Measurements from ENCODE around the gene EIF6.
"Not testable (repeated sequence)": the region's sequence is repeated elsewhere in the genome, so short reads cannot be mapped to it uniquely, and the experiment has no call there.

Gene EIF6

GRCh38 chr20:35284267-35284991, at the start of gene EIF6:
Gene EIF6 (minus strand): TSS chr20:35284772. CDS start chr20:35284487, 285 bp downstream.
- peak; percentile 74 for DNase-seq

- DNase-seq = no peak
Observed at GRCh38 chr20:35333606-35334005, 49.0 kb upstream of the EIF6 start.

GRCh38 chr20:35332540-35333200, 48.1 kb upstream of the EIF6 start:
- DNase-seq = no peak

DNA sequence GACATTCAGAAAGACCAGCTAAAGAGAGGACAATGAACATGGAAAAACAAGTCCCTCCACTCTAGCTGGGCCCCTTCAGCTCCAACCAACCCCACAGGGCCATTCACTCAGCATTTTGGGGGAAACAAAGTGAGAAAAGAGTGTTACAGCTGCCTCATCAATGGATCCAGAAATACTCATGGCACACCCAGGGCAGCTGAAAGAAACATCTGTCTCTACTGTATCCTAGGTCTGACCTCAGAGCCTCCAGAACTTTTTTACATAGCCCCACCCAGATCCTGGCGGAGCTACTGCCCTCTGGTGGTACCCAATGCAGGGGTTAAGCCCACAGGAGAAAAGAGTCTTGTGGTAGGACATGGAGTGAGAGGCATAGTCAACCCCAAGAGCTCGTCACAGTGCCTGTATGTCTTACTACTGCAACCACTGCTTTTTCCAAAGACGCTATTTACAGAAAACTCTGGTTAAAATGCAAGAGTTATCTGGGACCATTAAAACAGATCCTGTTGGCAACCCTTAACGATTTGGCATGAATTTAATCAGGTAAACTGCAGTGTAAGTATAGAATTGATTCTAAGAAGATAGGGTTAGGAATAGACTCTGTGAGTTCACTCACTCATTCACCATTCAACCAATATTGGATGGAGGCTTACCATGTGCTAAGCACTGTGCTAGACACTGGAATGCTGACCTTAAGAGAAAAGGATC, 45.0 kb upstream of the EIF6 start:
- no peak for DNase-seq

- no peak for DNase-seq
Observed at GRCh38 chr20:35328689-35329088, 44.1 kb upstream of the EIF6 start.

DNA sequence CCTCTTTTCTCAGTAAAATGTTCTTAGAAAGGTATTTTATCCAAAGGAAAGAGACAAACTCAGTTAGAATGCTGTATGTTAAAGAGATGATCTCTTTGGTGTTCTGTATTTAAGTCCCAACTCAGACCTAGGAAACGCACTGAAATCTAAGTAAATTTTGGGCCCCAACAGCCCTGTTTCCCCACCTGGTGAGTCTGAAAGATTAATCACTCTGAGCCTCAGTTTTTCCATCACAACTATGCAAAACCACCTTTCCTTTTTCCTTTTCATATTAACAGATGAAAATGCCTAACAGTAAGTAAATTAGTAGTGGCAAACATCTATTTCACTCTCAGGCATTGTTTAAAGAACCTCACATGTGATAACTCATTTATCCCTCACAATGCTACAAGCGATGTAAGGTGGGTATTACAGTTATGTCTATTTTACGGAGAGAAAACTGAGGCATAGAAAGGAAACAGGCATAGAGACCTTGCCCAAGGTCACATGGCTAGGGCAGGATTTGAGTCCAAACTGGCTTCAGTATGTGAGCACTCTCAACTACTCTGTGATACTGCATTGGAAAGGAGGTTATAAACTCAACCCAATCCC, 43.6 kb upstream of the EIF6 start:
- DNase-seq = no peak

- DNase-seq = no peak
Observed at GRCh38 chr20:35327074-35327976, 42.8 kb upstream of the EIF6 start.

DNA sequence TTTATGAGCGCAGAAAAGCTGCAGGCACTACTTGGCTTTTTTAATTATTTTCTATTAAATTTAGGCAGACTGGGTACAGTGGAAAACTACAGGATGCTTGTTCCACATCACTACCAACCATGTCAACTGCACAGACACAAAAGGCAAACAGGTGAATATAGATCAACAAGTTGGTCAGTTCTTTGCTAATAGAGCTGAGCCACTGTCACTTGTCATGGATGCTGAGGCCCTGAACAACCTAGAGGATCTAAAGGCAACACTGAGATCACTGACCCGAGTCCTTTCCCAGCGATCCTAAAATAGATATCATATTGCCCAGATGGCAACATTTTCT, 42.1 kb upstream of the EIF6 start:
- DNase-seq = no peak

DNA sequence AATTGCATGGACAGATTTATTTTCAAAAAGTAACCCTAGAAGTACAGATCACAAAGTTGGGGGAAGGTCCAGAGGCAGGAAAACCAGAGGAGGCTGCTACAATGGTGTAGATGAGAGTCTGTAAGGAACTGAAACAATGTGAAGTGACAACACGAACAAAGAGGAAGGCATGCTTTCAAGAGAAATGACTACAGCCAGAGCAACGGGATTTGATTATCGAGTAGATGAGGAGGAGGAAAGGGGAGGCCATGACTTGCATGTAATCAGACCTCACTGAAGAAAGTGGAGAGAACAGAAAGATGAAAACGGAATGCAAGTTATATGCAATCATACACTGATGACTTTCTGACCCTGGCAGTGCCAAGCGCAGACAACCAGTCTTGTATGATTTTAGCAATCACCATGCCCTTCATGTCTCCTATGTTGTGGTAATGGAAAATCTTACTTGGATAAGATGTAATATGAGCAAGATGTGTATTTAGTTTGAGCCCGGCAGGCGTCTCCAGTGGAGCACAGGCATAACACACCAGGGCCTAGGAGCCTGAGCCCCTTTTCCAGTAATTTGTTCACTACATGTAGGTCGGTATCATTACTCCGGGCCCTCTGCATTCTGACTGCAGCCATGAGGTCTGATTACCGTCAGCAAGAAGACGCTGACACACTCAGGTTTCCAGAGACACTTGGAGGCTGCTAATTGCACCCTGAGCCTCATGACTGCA, 41.6 kb upstream of the EIF6 start:
- DNase-seq = no peak

GRCh38 chr20:35325401-35325800, 40.8 kb upstream of the EIF6 start:
- DNase-seq = no peak

DNA sequence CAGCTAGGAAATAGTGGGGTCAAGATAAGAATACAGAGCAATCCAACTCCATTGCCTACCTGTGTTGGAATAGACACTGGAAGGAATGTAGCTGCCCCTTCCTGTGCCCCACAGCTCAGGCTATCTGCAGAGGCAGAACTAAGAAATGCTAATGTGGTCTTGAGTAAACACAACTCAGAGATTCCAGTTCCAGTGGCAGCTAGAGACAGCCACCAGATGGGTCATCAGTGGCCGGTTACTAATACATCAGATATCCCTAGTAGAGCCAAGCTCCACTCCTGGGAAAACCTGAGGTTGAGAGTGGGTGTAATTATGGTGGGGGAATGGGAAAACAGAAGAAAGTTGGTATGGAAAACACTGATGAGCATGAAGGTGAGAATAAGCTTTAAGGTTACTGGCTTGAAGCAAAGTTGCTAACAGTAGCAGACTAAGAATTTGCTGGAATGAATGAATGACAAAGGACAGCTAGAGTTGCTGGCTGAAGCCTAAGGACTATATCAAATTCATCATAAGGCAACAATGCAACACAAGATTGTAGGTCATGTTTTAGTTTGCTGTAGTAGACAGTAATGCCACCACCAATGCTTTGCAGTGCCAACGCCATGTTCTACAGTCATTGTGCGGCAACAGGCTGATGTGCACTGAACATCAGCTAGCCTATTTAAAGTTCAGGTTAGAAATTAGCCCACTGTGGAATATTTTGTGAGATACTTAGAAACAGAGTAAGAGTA, 36.0 kb upstream of the EIF6 start:
- DNase-seq = no peak

GRCh38 chr20:35319871-35320197, 35.3 kb upstream of the EIF6 start:
- DNase-seq = no peak

- DNase-seq = no peak
Observed at GRCh38 chr20:35319192-35319870, 34.8 kb upstream of the EIF6 start.

DNA sequence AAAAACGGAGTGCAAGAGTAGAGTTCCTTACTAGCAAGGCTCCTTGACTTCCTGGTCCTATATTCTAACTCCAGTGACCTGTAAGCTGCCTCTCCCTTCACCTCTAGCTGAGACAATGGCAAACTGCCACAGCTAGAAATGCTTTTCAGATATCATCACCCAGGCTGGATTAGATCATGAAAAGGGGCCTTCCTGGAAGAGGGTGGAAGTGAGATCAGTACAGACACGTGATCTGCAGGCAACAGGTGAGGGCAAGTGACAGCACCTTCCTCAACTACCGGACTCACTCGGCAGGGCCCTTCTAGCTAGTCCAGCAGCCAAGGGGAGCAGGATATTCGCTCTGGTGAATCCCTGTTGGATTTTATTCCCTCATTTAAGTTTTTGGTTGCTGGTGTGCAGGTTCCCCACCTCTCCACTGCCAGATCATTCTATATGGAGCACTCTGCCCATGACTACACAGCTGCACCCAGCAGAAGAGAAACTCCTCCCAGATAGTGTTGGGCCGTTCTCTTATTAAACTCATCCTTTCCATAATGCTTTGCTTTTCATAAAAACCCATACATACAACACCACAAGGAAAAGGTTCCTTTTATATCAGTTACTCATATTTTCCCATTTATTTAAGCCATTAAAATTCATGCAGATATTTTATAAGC, 34.1 kb upstream of the EIF6 start:
- DNase-seq = no peak

- DNase-seq = no peak
Observed at GRCh38 chr20:35317416-35318210, 33.0 kb upstream of the EIF6 start.

DNA sequence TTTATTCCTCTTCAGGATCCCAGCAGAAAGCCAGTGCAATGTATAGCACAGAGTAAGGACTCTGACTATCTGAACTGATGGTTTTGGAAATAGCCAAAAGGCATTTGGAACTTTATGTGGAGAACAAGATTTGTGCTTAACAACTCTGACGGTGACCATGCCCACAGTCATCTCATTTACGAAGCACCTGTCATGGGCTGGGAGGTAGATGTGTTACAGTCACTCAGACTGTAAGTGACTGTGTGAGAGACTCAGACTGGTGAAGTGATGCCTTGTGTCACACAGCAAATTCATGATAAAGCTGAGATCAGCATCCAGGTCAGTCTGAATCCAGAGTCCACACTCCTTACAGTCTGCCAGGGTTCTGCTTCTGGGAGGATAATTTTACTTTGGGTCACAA, 31.5 kb upstream of the EIF6 start:
- DNase-seq = no peak

GRCh38 chr20:35315632-35316020, 31.1 kb upstream of the EIF6 start:
- DNase-seq = not testable (repeated sequence)

GRCh38 chr20:35314816-35315631, 30.5 kb upstream of the EIF6 start:
- DNase-seq = no peak

DNA sequence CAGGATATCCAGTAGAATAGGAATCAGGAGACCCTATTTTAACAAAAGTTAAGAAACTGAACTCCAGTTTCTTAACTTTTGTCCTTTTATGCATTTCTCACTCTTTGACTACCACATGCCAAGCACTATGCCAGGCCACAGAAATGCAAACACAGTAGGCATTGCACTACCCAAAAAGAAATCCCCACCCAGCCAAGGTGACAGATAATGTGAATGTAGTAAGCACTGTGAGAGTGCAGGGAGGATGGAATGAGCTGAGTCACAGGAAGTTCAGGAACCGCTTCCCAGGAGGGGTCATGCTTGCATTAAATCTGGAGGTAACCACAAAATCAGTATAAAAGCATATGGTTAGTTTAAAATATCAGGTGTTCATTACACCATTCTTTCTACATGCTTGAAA, 27.7 kb upstream of the EIF6 start:
- DNase-seq = no peak

Data from SHP77 treated with DMSO at 0.1 percent for 48 hours (cell line).